GM13976 (cell line): ENCODE data around the gene FAM53A.

Experiments
- DNase-seq: peaks from one replicate; pipeline ENCODE4 v3.0.0; 2012; ENCODE audit warnings: low spot score
- CTCF ChIP-seq: IDR thresholded peaks from 2 replicates; pipeline ENCODE4 v1.5.1; 2012; ENCODE audit warnings: borderline replicate concordance, mild to moderate bottlenecking; ENCODE audit not compliant: insufficient read depth; ENCODE audit errors: extremely low read depth, missing control alignments, control extremely low read depth
- in situ Hi-C: fragments of 300-500 bp; cut with MboI; formaldehyde crosslinking; loops from one replicate; pipeline ENCODE4 v1.12.0; 2022; ENCODE audit warnings: low sequenced_read_pairs, mixed read lengths, inconsistent platforms; ENCODE audit not compliant: unreplicated experiment

Gene FAM53A

GRCh38 chr4:1613099-1613495 lies 71.0 kb downstream of the FAM53A start:
- in situ Hi-C loops: no loop called here
- no peak for TF ChIP-seq CTCF
- DNase-seq: no peak

GRCh38 chr4:1612278-1613098 lies 71.6 kb downstream of the FAM53A start:
- no peak for TF ChIP-seq CTCF
- DNase-seq: no peak
- in situ Hi-C loops: no loop called here

GRCh38 chr4:1611501-1611870 lies 72.6 kb downstream of the FAM53A start:
- no peak for TF ChIP-seq CTCF
- in situ Hi-C loops: no loop called here
- no peak for DNase-seq

GRCh38 chr4:1610791-1611500 lies 73.2 kb downstream of the FAM53A start:
- no peak for DNase-seq
- in situ Hi-C loops: no loop called here
- no peak for TF ChIP-seq CTCF

GRCh38 chr4:1609901-1610790 lies 74.0 kb downstream of the FAM53A start:
- no peak for DNase-seq
- in situ Hi-C loops: no loop called here
- TF ChIP-seq CTCF: no peak

GRCh38 chr4:1608821-1609500 lies 75.2 kb downstream of the FAM53A start:
- in situ Hi-C loops: no loop called here
- no peak for TF ChIP-seq CTCF
- DNase-seq: no peak
